ENCODE data around the gene FBXO42. TPM values are rescaled to one million over a fixed set of nuclear protein-coding genes. Genes with fewer than 3 reads are reported as not detected.

FBXO42 gene
- total and polyA plus RNA-seq, 2 of the 13 experiments (the other 11 are each of a cell fraction or from before 2014, with no cell fraction given): 7.6 to 17.5 TPM

DNA sequence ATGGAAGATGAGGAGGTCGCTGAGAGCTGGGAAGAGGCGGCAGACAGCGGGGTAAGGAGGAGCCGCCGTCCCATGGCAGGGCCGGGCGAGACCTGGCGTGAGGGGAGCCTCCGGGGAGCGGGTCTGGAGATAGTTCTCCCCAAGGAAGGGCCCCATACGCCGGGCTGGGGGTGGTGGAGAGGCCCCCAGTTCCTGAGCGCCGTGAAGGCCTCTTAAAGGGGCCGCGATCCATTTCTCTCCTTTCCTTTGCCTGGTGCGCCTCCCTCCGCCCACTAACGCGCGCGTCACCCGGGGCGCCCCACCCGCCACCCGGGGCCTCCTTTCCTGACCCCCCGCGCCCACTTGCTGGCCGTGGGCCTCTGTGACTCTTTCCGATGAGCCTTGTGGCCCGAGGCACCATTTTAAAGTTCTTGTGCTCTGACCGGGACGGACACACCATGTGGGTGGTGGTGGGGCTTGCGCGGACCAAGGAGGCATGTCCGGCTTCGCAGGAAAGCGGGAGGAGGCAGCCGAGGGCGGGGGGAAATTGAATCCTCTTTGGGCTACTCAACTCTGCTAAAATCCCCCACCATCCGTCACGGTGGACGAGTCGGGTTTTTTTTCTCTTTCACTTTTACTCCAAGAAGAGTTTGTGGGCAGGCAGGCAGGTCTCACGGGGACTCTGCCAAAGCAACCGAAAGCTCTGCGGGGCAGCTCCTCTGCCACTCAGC is 15.1 kb upstream of the FBXO42 start (continued):
- TF ChIP-seq ZNF367 (CRISPR knock-in tag; IDR thresholded peaks at IDR 0.05; ENCODE audit: borderline replicate concordance) (0 out of 2 replicates have a peak, but pooled peaks have one; percentile 51), SALL1 (CRISPR knock-in tag; IDR thresholded peaks at IDR 0.05) (peak; percentile 88), EED (CRISPR knock-in tag; IDR thresholded peaks at IDR 0.05) (peak; percentile 26; the same call in 1 of the 2 replicates), JUND (CRISPR knock-in tag; IDR thresholded peaks at IDR 0.05) (no peak), ZNF235 (CRISPR knock-in tag; IDR thresholded peaks at IDR 0.05; ENCODE audit: borderline replicate concordance) (no peak), CTCF (CRISPR knock-in tag; IDR thresholded peaks at IDR 0.05) (peak; percentile 38), TIGD3 (CRISPR knock-in tag; IDR thresholded peaks at IDR 0.05; ENCODE audit: borderline replicate concordance) (0 out of 2 replicates have a peak, but pooled peaks have one; percentile 58), KLF9 (CRISPR knock-in tag; IDR thresholded peaks at IDR 0.05; ENCODE audit: low read depth) (no peak; the same call in 1 of the 2 replicates), ZNF878 (CRISPR knock-in tag; IDR thresholded peaks at IDR 0.05) (no peak), PITX1 (CRISPR knock-in tag; IDR thresholded peaks at IDR 0.05) (peak; percentile 3; the same call in 1 of the 2 replicates), GMEB1 (CRISPR knock-in tag; IDR thresholded peaks at IDR 0.05; ENCODE audit: borderline replicate concordance) (no peak; the same call in 1 of the 2 replicates), PBX2 (CRISPR knock-in tag; IDR thresholded peaks at IDR 0.05) (no peak), ZNF512B (CRISPR knock-in tag; IDR thresholded peaks at IDR 0.05; ENCODE audit: borderline replicate concordance) (no peak), SMARCE1 (IDR thresholded peaks at IDR 0.05; ENCODE audit: borderline replicate concordance) (no peak)
- TF ChIP-seq, protein P1, sequence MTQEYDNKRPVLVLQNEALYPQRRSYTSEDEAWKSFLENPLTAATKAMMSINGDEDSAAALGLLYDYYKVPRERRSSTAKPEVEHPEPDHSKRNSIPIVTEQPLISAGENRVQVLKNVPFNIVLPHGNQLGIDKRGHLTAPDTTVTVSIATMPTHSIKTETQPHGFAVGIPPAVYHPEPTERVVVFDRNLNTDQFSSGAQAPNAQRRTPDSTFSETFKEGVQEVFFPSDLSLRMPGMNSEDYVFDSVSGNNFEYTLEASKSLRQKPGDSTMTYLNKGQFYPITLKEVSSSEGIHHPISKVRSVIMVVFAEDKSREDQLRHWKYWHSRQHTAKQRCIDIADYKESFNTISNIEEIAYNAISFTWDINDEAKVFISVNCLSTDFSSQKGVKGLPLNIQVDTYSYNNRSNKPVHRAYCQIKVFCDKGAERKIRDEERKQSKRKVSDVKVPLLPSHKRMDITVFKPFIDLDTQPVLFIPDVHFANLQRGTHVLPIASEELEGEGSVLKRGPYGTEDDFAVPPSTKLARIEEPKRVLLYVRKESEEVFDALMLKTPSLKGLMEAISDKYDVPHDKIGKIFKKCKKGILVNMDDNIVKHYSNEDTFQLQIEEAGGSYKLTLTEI (CRISPR knock-in tag; conservative IDR thresholded peaks at IDR 0.05): no peak
- TF ChIP-seq, protein P2, sequence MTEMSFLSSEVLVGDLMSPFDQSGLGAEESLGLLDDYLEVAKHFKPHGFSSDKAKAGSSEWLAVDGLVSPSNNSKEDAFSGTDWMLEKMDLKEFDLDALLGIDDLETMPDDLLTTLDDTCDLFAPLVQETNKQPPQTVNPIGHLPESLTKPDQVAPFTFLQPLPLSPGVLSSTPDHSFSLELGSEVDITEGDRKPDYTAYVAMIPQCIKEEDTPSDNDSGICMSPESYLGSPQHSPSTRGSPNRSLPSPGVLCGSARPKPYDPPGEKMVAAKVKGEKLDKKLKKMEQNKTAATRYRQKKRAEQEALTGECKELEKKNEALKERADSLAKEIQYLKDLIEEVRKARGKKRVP (CRISPR knock-in tag; IDR thresholded peaks at IDR 0.05): no peak
